NCI-H1417 treated with DMSO at 0.1 percent for 48 hours (cell line): Measurements from ENCODE around the gene CSNK1G1.
"Not testable (repeated sequence)": the region's sequence is repeated elsewhere in the genome, so short reads cannot be mapped to it uniquely, and the experiment has no call there.

Experiments
- DNase-seq: peaks from one replicate; lab custom pipeline; 2025; lab: John Stamatoyannopoulos, UW

Gene CSNK1G1

DNA sequence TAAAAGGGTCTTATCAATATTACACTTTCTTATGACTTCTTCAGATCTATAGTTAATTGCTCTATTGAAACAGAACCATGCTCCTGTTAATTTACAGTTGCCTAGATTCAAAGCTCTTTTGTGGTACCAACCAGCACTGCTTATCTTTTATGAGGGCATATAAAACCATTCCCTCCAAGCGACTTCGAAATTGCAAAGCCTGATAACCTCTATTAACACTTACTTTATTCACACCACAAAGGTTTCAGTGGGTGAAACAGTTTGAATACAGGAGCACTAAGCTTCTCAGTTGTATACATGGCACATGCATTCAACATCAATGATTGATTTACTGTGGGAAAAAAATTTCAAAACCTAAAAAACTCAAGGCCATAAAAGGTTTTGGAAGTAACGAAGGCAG, 118.3 kb downstream of the CSNK1G1 start:
- no peak for DNase-seq

DNA sequence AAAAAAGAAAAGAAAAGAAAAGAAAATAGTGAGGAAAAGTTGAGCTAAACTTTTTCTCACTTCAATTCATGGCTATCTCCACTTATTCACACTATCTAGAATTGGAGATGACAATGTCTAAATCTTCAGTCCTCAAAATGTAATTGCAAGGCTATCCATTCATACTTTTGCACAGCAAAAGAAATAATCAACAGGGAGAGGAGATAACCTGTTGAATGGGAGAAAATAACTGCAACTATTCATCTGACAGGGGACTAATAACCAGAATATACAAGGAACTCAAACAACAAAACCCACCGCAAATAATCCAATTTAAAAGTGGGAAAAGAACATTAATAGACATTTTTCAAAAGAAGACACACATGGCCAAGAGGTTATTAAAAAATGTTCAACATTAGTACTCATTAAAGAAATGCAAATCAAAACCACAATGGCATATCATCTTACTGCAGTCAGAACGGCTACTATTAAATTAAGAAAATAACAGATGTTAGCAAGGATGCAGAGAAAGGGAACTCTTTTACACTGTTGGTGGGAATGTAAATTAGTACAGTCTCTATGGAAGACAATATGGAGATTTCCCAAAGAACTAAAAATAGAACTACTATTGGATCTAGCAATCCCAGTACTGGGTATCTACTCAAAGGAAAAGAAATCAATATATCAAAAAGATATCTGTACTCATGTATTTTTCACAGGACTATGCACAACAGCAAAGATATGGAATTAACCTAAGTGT, 119.6 kb downstream of the CSNK1G1 start:
- DNase-seq = no peak

DNA sequence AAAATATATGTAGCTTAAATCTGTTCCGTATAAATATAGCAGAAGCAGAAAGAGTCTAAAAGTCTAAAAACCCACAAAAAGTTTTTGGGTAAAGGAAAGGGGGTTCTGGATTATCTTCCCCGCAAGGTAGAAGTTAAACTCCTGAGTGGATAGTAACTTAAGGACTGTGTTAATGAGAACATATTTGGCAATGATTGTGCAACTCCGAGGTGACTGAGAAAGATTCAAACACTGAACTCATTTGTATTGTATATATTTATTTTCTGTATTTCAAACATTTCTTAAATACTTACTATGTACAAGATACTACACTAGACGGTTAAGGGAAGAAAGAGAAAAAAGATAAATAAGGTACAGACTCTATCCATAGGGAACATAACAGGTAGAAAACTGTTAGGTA, 120.4 kb downstream of the CSNK1G1 start:
- DNase-seq = no peak

- no peak for DNase-seq
Measured at GRCh38 chr15:64233299-64233698, 122.7 kb downstream of the CSNK1G1 start.

DNA sequence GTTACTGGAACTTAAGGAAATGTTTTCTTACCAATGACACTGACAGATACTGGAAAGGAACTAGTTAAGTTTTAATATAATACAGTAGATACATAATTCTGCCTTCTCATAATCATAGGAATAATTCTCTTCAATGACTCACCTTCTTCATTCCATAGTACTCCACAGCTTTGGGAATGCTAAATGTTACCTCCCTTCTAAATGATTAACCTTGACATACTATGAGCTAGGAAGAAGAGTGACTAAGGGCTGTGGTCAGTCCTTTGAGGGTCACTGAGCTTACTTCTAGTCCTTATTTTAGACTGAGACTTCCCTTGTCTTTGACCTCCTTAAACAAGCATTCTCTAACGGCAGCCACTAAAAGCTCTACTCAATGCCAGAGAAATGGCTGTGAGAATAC, 123.6 kb downstream of the CSNK1G1 start:
- DNase-seq = no peak

GRCh38 chr15:64229129-64229724, 126.7 kb downstream of the CSNK1G1 start:
- no peak for DNase-seq

- DNase-seq = no peak
Measured at GRCh38 chr15:64225804-64226203, 130.2 kb downstream of the CSNK1G1 start.

GRCh38 chr15:64224511-64224910, 131.5 kb downstream of the CSNK1G1 start:
- DNase-seq = peak; percentile 20

DNA sequence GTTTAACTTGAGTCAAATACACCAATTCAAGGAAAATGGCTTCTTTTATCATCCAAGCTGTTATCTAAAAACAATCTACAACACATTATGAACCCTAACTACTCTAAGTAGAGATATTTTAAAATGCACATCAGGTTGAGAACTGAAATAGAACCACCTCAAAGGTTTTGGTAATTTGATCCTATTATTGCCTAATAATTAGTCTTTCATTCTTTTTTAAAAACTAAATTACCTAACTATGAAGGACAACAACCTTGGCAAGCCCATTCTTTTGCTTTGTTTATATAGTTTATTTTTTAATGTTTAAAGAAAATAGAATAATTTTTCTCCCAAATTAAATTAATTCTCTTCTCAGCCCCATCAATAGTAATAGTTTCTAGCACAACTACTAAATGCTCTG, 132.1 kb downstream of the CSNK1G1 start:
- DNase-seq = no peak

DNA sequence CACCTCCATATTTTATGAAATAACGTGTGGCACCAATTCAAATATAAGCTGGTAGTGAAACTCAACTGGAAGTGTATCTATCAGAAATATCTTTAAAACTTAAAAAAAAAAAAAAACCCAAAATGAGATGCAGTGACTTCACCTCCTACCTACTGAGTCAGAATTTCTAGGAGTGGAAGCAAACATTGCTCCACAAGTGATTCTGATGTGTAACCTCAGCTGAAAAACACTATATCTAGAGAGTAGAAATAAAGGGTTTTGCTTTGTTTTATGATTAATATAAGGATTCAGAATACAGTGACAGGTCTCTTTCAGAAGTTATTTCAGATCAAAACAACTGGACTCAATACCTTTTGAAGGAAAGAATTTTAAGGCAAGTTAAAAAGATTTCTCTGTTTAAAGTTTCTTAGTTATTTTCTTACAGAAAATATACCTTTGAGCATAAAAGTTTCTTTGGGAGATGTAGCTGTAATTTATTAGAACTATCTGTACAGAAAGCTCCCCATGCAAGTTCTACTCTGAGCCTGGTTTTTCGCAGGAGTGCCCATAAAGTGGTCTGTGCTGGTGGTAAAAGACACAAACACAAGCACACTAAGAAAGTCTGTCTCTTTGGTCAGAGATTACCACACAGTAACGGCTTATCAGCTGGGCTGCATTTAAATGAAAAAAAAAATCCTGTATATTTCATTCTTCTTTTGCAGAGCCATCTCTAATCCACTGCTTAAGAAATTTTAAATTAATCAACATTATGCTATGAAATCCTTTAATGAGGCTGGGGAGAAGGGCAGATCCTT, 133.2 kb downstream of the CSNK1G1 start:
- no peak for DNase-seq

DNA sequence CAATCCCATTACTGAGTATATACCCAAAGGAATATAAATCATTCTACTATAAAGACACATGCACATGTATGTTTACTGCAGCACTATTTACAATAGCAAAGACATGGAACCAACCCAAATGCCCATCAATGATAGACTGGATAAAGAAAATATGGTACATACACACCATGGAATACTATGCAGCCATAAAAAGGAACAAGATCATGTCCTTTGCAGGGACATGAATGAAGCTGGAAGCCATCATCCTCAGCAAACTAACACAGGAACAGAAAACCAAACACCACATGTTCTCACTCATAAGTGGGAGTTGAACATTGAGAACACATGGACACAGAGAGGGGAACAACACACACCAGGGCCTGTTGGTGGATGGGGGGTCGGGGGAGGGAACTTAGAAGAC, 134.1 kb downstream of the CSNK1G1 start:
- not testable (repeated sequence) for DNase-seq

DNA sequence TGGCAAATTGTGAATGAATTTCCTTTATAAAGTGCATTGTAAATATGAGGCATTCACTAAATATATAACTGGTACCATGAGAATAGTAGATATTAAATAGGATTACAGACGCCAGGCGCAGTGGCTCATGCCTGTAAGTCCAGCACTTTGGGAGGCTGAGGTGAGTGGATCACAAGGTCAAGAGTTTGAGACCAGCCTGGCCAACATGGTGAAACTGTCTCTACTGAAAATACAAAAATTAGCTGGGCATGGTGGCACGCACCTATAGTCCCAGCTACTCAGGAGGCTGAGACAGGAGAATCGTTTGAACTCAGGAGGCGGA, 138.6 kb downstream of the CSNK1G1 start:
- DNase-seq = not testable (repeated sequence)

DNA sequence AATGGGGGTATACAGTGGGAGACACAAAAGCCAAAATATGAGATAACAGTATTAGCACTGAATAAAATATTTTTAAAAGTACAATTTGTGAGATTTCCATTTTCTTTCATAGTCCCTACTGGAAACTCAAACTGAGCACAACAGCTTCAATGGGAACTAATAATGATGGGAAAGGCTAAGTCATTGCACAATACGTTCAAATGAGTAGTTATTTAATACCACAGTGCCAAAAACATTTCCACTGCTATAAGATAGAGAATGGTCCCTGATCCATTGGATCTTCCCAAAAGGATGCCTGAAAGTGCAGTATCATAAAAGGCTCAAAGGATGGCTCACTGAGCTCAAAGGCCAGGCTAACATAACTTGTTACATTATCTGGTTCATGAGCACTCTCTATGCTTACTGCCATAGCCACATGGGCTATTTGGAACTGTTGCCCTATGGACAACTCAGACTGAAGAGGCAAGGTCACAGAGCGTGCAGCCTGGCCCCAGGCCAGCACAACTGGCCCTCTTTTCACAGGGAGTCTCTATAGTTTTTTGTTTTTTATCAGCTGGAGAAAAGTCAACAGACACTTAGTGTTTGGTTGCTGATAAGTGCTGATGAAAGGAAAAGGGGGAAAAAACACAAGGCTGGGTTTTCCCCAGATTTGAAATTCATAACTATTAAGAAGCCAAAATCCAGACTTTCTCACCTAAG, 139.1 kb downstream of the CSNK1G1 start:
- DNase-seq = no peak

- no peak for DNase-seq
Measured at GRCh38 chr15:64216196-64216595, 139.8 kb downstream of the CSNK1G1 start.

DNA sequence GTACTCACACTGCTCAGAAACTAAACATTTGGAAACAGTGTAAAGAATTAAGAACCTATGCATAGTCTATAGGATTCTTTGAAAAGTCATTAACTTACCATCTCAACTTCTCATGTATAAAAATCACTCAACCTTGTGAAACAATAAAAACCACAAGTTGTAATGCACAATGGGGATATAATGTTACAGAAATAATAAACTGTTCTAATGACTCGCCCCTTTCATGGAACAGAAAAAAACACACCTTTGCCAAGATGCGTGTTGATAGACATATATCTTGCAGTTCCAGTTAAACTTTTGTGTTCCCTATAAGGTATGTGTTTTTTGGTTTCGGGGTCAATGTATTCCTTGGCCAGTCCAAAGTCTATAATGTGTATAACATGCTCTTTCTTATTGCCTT, 142.3 kb downstream of the CSNK1G1 start:
- DNase-seq = no peak

- DNase-seq = no peak
Measured at GRCh38 chr15:64211696-64212095, 144.3 kb downstream of the CSNK1G1 start.

GRCh38 chr15:64210371-64210770, 145.6 kb downstream of the CSNK1G1 start:
- DNase-seq = no peak

GRCh38 chr15:64209680-64210334, 146.2 kb downstream of the CSNK1G1 start:
- DNase-seq = peak; percentile 28

DNA sequence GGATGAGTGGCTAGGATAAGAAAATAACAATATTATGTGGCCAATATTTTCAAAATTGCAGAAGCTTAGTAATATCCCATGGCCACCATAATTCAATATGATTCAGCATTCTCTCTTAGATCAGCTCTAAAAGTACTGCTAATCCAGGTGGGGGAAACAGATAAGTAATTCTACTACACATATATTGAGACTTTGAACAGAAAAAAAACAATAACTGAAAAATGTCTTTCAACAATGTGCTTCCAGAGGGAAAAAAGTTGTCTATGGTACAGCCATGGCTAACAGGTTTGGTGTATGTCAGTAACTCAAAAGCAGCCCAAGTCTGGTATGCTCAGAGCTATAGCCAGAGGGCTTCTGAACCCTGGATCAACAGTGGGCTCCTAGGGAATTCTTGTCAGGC, 150.8 kb downstream of the CSNK1G1 start:
- DNase-seq = no peak

GRCh38 chr15:64197425-64197824, 158.5 kb downstream of the CSNK1G1 start:
- DNase-seq = no peak

DNA sequence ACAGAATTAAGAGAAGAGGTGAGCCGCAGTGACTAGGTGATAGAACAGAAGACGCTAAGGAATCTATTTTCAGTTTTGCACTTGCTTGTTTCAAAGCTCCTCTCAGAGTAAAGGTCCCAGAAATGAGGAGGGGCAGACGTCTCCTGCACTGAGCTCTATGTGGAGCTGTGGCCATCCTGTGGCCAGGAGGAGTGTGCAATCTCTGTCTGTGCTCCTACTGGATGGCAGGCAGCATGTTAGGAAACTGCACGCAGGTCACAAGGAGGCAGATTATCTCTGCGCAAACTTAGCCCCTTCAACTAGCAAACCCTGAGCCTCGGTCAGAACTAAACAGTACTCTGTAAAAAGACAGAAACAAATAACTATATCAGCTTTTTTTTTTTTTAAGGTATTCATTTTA, 162.0 kb downstream of the CSNK1G1 start:
- no peak for DNase-seq
